NT2/D1 (cell line): Measurements from ENCODE around the gene AVP.

Experiments
- SUZ12 ChIP-seq: IDR thresholded peaks from 2 replicates; pipeline ENCODE4 v1.6.1; 2011; ENCODE audit not compliant: insufficient read length, insufficient read depth; ENCODE audit errors: extremely low read depth
- YY1 ChIP-seq: IDR thresholded peaks from 2 replicates; pipeline ENCODE4 v1.6.1; 2011; ENCODE audit not compliant: insufficient read length, insufficient read depth
- ZNF274 ChIP-seq: IDR thresholded peaks from 2 replicates; pipeline ENCODE4 v1.6.1; 2011; ENCODE audit warnings: mild to moderate bottlenecking, low read depth, low read length

- no peak for TF ChIP-seq ZNF274
- no peak for TF ChIP-seq YY1
- TF ChIP-seq SUZ12 = no peak
Observed at GRCh38 chr20:3080939-3081388, 3.6 kb downstream of the AVP start.
